Psoas muscle (tissue), 8 donors: ENCODE measurements around the gene XG. TPM values are rescaled to one million over a fixed set of nuclear protein-coding genes. Genes with fewer than 3 reads are reported as not detected.

Source experiments
- ATAC-seq, 4 donors: fragments of 200-7000 bp; cut with Tn5 transposase; one replicate each; pipeline ENCODE4 v1.9.1; 2020; ENCODE audit warnings: moderate library complexity in 3 of 4, mild to moderate bottlenecking in 2 of 4
- DNase-seq, 2 donors: peaks; one replicate each; pipeline ENCODE4 v3.0.0-alpha.2; 2020
- H3K27ac ChIP-seq: fragments of 200-600 bp; one replicate; pipeline ENCODE4 v1.8.0; 2022
- H3K27me3 ChIP-seq, 3 donors: fragments of 200-600 bp in 1 of 3; one replicate each; pipeline versions ENCODE4 v1.6.1 to v1.8.0; 2013 to 2022; ENCODE audit warnings: low read length in 2 of 3, mild to moderate bottlenecking in 2 of 3, moderate library complexity in 1 of 3; ENCODE audit not compliant: insufficient read depth in 3 of 3
- H3K36me3 ChIP-seq, 2 donors: fragments of 200-600 bp in 1 of 2; one replicate each; pipeline versions ENCODE4 v1.6.1 to v1.8.0; 2013 to 2022; ENCODE audit warnings: low read depth in 1 of 2, mild to moderate bottlenecking in 1 of 2, moderate library complexity in 1 of 2; ENCODE audit not compliant: insufficient read depth in 1 of 2
- H3K4me1 ChIP-seq: fragments of 200-600 bp; one replicate; pipeline ENCODE4 v1.8.0; 2022
- H3K4me3 ChIP-seq: fragments of 200-600 bp; one replicate; pipeline ENCODE4 v1.8.0; 2022; ENCODE audit warnings: mild to moderate bottlenecking
- H3K9me3 ChIP-seq: fragments of 200-600 bp; one replicate; pipeline ENCODE4 v1.8.0; 2022
- CTCF ChIP-seq: fragments of 200-600 bp; IDR thresholded peaks from one replicate; pipeline ENCODE4 v1.8.0; 2022; ENCODE audit warnings: antibody characterized with exemption
- WGBS, 3 donors: extraction: QIAGEN DNeasy Blood & Tissue Kit; methylation state at CpG; one replicate each; pipeline versions ENCODE4 v1.1.6 to v1.1.7; 2013; 5-methylcytosine and 5-hydroxymethylcytosine counted together
- intact Hi-C, 2 donors: fragments of 100-400 bp; cut with DNase I; formaldehyde crosslinking; loops; one replicate each; pipeline versions ENCODE4 v1.11.0 to v1.14.2; 2022
- polyA plus RNA-seq, 3 donors: library from polyadenylated mRNA; stranded (reverse); fragments of 200-250 nt; gene quantifications; one replicate each; pipeline ENCODE4 v1.2.3, GENCODE V29; 2013
- total RNA-seq, 4 donors: library from RNA; stranded (reverse); fragmentation: NEBNext Ultra II Directional in 2 of 4; extraction: Animal tissue kit (Norgen Biotek cat#: 25700) in 2 of 4; gene quantifications; one replicate each; pipeline versions ENCODE4 v1.2.1 to v1.2.4, GENCODE V29; 2021 to 2023
- donor health status: healthy with polysubstance abuse.
- donor health status: DM: no; HTN: no; CAD: no; lungs with moderate emphysema.
- donor health status: Bipolar disorder and iron deficiency.
- donor health status: healthy.
- donor health status: DM: yes; HTN: yes; CAD: no.
- donor health status: DM: no; HTN: no; CAD: no.
- donor health status: DM: no; HTN: no; CAD: no.
- donor health status: DM: yes; HTN: yes; CAD: no.

XG gene
- total and polyA plus RNA-seq, 7 donors = 0.29 to 3.5 (median 0.52) TPM

GRCh38 chrX:2781226-2781571 lies 29.4 kb downstream of the XG start:
- Histone ChIP-seq H3K27me3 (peaks cover 0 to 12% (median 0%) of the 10 kb centered on the region in 3 donors), H3K4me3 (no peak overlapping the region), H3K36me3 (no peaks in the 10 kb centered on the region), H3K9me3 (no peaks in the 10 kb centered on the region), H3K27ac (no peak overlapping the region), H3K4me1 (no peaks in the 10 kb centered on the region)
- ATAC-seq (no peak), DNase-seq (no peak)
- no peak for TF ChIP-seq CTCF
- 71 to 96% (median 74%) methylated on average over 1 of the region's 1 CpG for WGBS, 3 donors
- intact Hi-C loops = no loop called here

GRCh38 chrX:2781698-2782097 lies 29.9 kb downstream of the XG start:
- 30 to 41% (median 31%) methylated on average over 6 of the region's 6 CpGs for WGBS, 3 donors
- no peak overlapping the region for H3K27ac ChIP-seq
- H3K36me3 ChIP-seq = no peaks in the 10 kb centered on the region
- ATAC-seq (no peak), DNase-seq (no peak)
- no peak for TF ChIP-seq CTCF
- no peaks in the 10 kb centered on the region for H3K4me1 ChIP-seq
- H3K27me3 ChIP-seq = peaks cover 0 to 12% (median 0%) of the 10 kb centered on the region in 3 donors
- intact Hi-C loops = no loop called here
- no peaks in the 10 kb centered on the region for H3K9me3 ChIP-seq
- H3K4me3 ChIP-seq = no peak overlapping the region

- Histone ChIP-seq H3K4me3 (no peak overlapping the region), H3K27ac (no peak overlapping the region), H3K9me3 (no peaks in the 10 kb centered on the region), H3K4me1 (no peaks in the 10 kb centered on the region), H3K36me3 (no peaks in the 10 kb centered on the region), H3K27me3 (peaks cover 0 to 9% (median 0%) of the 10 kb centered on the region in 3 donors)
- no peak for ATAC-seq
- no peak for TF ChIP-seq CTCF
- intact Hi-C loops = no loop called here
- 46 to 68% (median 52%) methylated on average over 4 of the region's 4 CpGs for WGBS, 3 donors
- no peak for DNase-seq
Observed at GRCh38 chrX:2782171-2782570, 30.3 kb downstream of the XG start.

- no peak for TF ChIP-seq CTCF
- WGBS, 3 donors = 48 to 65% (median 59%) methylated on average over 4 of the region's 4 CpGs
- no peaks in the 10 kb centered on the region for H3K36me3 ChIP-seq
- ATAC-seq (no peak), DNase-seq (no peak)
- no peak overlapping the region for H3K4me3 ChIP-seq
- no peaks in the 10 kb centered on the region for H3K4me1 ChIP-seq
- peaks cover 0 to 3% (median 0%) of the 10 kb centered on the region in 3 donors for H3K27me3 ChIP-seq
- H3K27ac ChIP-seq = no peak overlapping the region
- H3K9me3 ChIP-seq = no peaks in the 10 kb centered on the region
- intact Hi-C loops = no loop called here
Observed at GRCh38 chrX:2782778-2783177, 30.9 kb downstream of the XG start.

- no peak for TF ChIP-seq CTCF
- no peak overlapping the region for H3K4me3 ChIP-seq
- H3K27ac ChIP-seq = no peak overlapping the region
- ATAC-seq (peak in 1 of 4 donors; percentile 44), DNase-seq (peak in 1 of 2 donors; percentile 16)
- intact Hi-C loops = no loop called here
- 19 to 50% (median 37%) methylated on average over 6 of the region's 6 CpGs for WGBS, 3 donors
- no peaks in the 10 kb centered on the region for H3K36me3 ChIP-seq
- H3K9me3 ChIP-seq = no peaks in the 10 kb centered on the region
- no peaks in the 10 kb centered on the region for H3K4me1 ChIP-seq
- H3K27me3 ChIP-seq = no peaks in the 10 kb centered on the region
Observed at GRCh38 chrX:2784026-2784425, 32.2 kb downstream of the XG start.
